A549 (cell line): ENCODE results near the gene SDC3. TPM values are rescaled to one million over a fixed set of nuclear protein-coding genes. Genes with fewer than 3 reads are reported as not detected.

Experiments used
- ATAC-seq, 2 experiments: fragments of 200-7000 bp in 1 of 2; fragments of >200 bp in 1 of 2; cut with Nextera tagmentation in 1 of 2; cut with Tn5 transposase in 1 of 2; 3 replicates each; pipeline versions ENCODE4 v1.8.0 to v1.9.1; 2018 to 2020; ENCODE audit warnings: mild to moderate bottlenecking in 1 of 2, moderate library complexity in 1 of 2
- CTCF ChIA-PET: fragments of 300-600 bp; sonication (Branson Sonifier 250); formaldehyde crosslinking; extraction: SDS; loops from one replicate; lab custom pipeline; 2021; ENCODE audit warnings: antibody characterized with exemption, inconsistent platforms; lab: Yijun Ruan, JAX
- POLR2A ChIA-PET: fragments of 350-600 bp; formaldehyde crosslinking; extraction: SDS; loops from one replicate; lab custom pipeline; 2021; ENCODE audit warnings: antibody characterized with exemption, inconsistent platforms; lab: Yijun Ruan, JAX
- DNase-seq, 2 experiments: peaks; one replicate each; pipeline versions ENCODE4 v3.0.0 to v3.0.0-alpha.2; 2011 to 2016; ENCODE audit warnings: low read depth in 1 of 2, low spot score in 1 of 2
- FAIRE-seq: peaks from 2 replicates; lab custom pipeline; 2011; peaks lifted over from hg19 to GRCh38; lab: Jason Lieb, UNC
- H3K27ac ChIP-seq, 2 experiments: fragments of >200 bp; sonication (Bioruptor Twin); formaldehyde crosslinking; 3 replicates each; pipeline ENCODE4 v1.5.1; 2016 to 2017
- H3K4me1 ChIP-seq: fragments of >200 bp; sonication (Bioruptor Twin); formaldehyde crosslinking; 3 replicates; pipeline ENCODE4 v1.6.1; 2016
- H3K4me2 ChIP-seq: fragments of >200 bp; sonication (Bioruptor Twin); formaldehyde crosslinking; 3 replicates; pipeline ENCODE4 v1.6.1; 2016
- H3K4me3 ChIP-seq: fragments of >200 bp; sonication (Bioruptor Twin); formaldehyde crosslinking; 3 replicates; pipeline ENCODE4 v1.5.1; 2016
- H3K9me3 ChIP-seq: fragments of >200 bp; sonication (Bioruptor Twin); formaldehyde crosslinking; 3 replicates; pipeline ENCODE4 v1.6.1; 2016
- FOSL2 ChIP-seq, 2 experiments: fragments of 450-650 bp in 1 of 2; fragments of >200 bp in 1 of 2; sonication (Bioruptor Twin) in 1 of 2; formaldehyde crosslinking; IDR thresholded peaks; 2 replicates each; pipeline versions ENCODE4 v1.5.0 to v1.6.1; 2016 to 2020; ENCODE audit warnings: mild to moderate bottlenecking in 1 of 2, moderate library complexity in 1 of 2
- HEYL ChIP-seq: fragments of 250-450 bp; sonication (Bioruptor Pico); IDR thresholded peaks from 2 replicates; pipeline ENCODE4 v1.8.0; 2021; ENCODE audit warnings: mild to moderate bottlenecking, moderate library complexity
- HOXB5 ChIP-seq: fragments of 250-450 bp; sonication (Bioruptor Pico); IDR thresholded peaks from 2 replicates; pipeline ENCODE4 v1.5.0; 2020; ENCODE audit warnings: mild to moderate bottlenecking, moderate library complexity
- KDM1A ChIP-seq: fragments of 200-600 bp; sonication (generic); IDR thresholded peaks from 2 replicates; pipeline ENCODE4 v1.6.1; 2016; ENCODE audit warnings: low read depth, mild to moderate bottlenecking
- NPAS2 ChIP-seq: fragments of 250-450 bp; sonication (Bioruptor Pico); IDR thresholded peaks from 2 replicates; pipeline ENCODE4 v1.8.0; 2022; ENCODE audit warnings: mild to moderate bottlenecking, moderate library complexity, borderline replicate concordance
- RFX5 ChIP-seq: fragments of 450-650 bp; IDR thresholded peaks from 2 replicates; pipeline ENCODE4 v1.7.1; 2014; ENCODE audit warnings: antibody characterized with exemption, mild to moderate bottlenecking, moderate library complexity
- SMC3 ChIP-seq: fragments of >200 bp; sonication (Bioruptor Twin); formaldehyde crosslinking; IDR thresholded peaks from 3 replicates; pipeline ENCODE4 v1.6.1; 2018; ENCODE audit warnings: inconsistent platforms
- TP53 ChIP-seq: fragments of 250-450 bp; sonication (Bioruptor Pico); IDR thresholded peaks from 2 replicates; pipeline ENCODE4 v1.5.0; 2021; ENCODE audit warnings: mild to moderate bottlenecking, moderate library complexity
- ZFP36 ChIP-seq: fragments of 450-650 bp; IDR thresholded peaks from 2 replicates; pipeline ENCODE4 v1.6.1; 2014; ENCODE audit warnings: borderline replicate concordance; ENCODE audit not compliant: partially characterized antibody
- ZNF302 ChIP-seq: fragments of 250-450 bp; sonication (Bioruptor Pico); IDR thresholded peaks from 2 replicates; pipeline ENCODE4 v1.9.0; 2021; ENCODE audit warnings: inconsistent platforms, mild to moderate bottlenecking, moderate library complexity
- ZSCAN20 ChIP-seq: fragments of 250-450 bp; sonication (Bioruptor Pico); IDR thresholded peaks from 2 replicates; pipeline ENCODE4 v1.8.0; 2022; ENCODE audit warnings: mild to moderate bottlenecking, moderate library complexity
- WGBS: methylation state at CpG from one replicate; pipeline ENCODE4 v1.1.6; 2017; ENCODE audit errors: missing lambda C conversion rate; 5-methylcytosine and 5-hydroxymethylcytosine counted together
- polyA plus RNA-seq, 4 experiments: library from polyadenylated mRNA; depleted of rRNA in 3 of 4; stranded (reverse); fragments of >200 nt; fragmentation: RNase III in 1 of 4; extraction: RNeasy Plus Mini Kit Qiagen cat#74134 plus additional on column Dnase treatment in 1 of 4; gene quantifications; 2 replicates in 3 of 4; 3 replicates in 1 of 4; pipeline ENCODE4 v1.2.3, GENCODE V29; 2011 to 2017
- TF ChIP-seq, protein P1 (sequence below): fragments of >200 bp; sonication (Bioruptor Twin); formaldehyde crosslinking; IDR thresholded peaks from 3 replicates; pipeline ENCODE4 v1.6.1; 2016
- TF ChIP-seq, protein P2 (sequence below): IDR thresholded peaks from 2 replicates; pipeline ENCODE4 v1.6.1; 2012
- TF ChIP-seq, protein P3 (sequence below): fragments of 200-600 bp; sonication (generic); IDR thresholded peaks from 2 replicates; pipeline ENCODE4 v1.6.1; 2016; ENCODE audit warnings: antibody characterized with exemption, mild to moderate bottlenecking, moderate library complexity

SDC3 gene
- polyA plus RNA-seq, 2 of the 4 experiments (the other 2 are of a cell fraction), result 2.0 to 8.9 TPM

DNA sequence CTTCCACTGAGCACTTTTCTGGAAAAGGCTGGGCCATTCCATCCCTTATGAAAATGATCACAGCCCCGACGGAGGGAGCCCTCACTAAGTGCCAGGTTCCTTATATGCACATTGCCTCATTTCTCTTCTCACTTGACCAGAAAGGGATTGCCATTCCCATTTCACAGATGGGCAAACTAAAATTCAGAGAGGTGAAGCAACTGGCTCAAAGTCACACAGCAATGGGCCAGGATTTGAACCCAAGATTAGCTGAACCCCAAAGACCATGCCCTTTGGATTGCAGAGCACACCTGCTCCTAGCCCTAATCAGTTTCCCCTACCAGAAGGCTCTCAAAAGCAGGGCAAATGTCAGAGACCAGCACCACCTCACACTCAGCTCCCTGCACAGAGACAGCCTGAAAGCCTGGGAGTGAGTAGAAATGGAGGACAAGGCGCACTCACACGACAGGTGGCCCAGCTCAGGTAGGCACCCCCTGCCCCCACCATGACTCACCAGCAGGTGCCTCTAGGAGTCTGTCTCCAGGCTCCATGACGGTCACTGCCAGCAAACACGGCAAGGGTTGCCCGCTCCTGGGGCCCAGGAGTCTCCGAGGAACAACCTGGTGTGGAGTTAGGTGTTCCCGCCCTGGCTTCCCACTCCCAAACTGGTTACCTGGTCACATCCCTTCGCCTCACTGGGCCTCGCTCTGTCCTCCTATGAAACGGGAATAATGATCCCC lies 21.7 kb downstream of the SDC3 start:
- WGBS, result 97% methylated on average over 4 of the region's 12 CpGs
- peak; percentile 30 for TF ChIP-seq ZFP36
- no peak for TF ChIP-seq FOSL2 (IDR thresholded peaks at IDR 0.05)
- TF ChIP-seq FOSL2 (CRISPR knock-in tag; IDR thresholded peaks at IDR 0.05), result no peak
- TF ChIP-seq KDM1A, result peak; percentile 56; the same call in 1 of the 2 replicates
- H3K9me3 ChIP-seq, result no peaks in the 10 kb centered on the region
- FAIRE-seq (no peak), DNase-seq (no peak), ATAC-seq (no peak)
- H3K4me2 ChIP-seq, result no peak overlapping the region
- H3K4me1 ChIP-seq, result peaks cover 15% of the 10 kb centered on the region; the same call in 1 of the 3 replicates
- H3K4me3 ChIP-seq, result no peak overlapping the region
- peak overlapping the region in 1 of 2 experiments; percentile 47; a peak in 1 of 6 replicates for H3K27ac ChIP-seq
- POLR2A ChIA-PET, result no interaction called here
- CTCF ChIA-PET, result interaction anchor here (1.6 to 2.3 kb wide), 2 partner anchors 85 to 104 kb away, joined by 5 to 9 read pairs; no protein-coding TSS in a partner anchor

DNA sequence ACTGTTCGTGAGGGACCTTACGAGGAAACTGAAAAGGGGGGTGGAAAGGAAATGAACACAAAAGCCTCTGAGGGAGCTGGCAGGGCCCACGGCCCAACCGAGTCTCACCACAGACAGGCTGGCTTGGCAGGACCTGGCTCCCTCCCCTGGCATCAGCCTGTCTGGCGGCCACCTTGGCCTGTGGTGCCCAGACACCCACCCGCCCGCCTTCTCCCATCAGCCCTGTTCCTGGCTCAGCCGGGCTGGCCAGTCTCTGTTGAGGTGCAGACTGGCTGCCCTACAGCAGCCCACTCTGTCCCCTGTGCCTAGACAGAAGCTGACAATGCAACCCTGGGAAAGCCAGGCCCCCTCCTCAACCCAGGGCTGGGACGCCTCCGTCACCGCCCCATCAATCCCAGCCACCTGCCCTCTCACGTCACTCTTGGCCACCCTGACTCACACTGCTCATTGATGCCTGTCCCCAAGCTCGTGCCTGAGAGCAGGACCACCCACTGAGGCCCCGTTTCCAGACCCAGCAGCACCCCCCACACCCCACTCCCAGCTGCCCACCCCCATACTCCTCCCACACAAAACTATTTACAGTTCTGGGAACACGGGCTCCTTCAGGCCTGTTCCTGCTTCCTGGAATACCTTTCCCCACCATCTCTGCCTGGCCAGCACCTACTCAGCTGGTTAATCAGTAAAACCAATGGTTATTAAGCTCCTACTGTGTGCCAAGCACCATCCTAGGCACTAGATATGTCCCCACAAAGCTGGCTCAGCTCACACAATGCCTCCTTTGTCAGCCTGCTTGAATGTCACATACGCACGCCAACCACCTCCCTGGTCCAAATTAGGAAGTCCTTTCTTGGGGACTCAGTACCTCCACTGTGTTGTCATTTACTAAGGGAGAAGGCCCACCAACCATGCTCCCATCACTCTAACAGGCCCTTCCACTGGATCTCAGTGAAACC lies 22.7 kb downstream of the SDC3 start:
- ATAC-seq (no peak), FAIRE-seq (no peak), DNase-seq (no peak)
- Histone ChIP-seq H3K4me2 (no peak overlapping the region), H3K9me3 (no peaks in the 10 kb centered on the region), H3K4me1 (peaks cover 15% of the 10 kb centered on the region; the same call in 1 of the 3 replicates), H3K27ac (no peak overlapping the region), H3K4me3 (no peak overlapping the region)
- TF ChIP-seq HEYL (CRISPR knock-in tag) (no peak), ZSCAN20 (no peak), TP53 (no peak), FOSL2 (IDR thresholded peaks at IDR 0.05) (no peak), FOSL2 (CRISPR knock-in tag; IDR thresholded peaks at IDR 0.05) (no peak), ZFP36 (no peak), NPAS2 (CRISPR knock-in tag) (no peak), RFX5 (no peak), SMC3 (no peak), ZNF302 (no peak), HOXB5 (CRISPR knock-in tag) (no peak)
- TF ChIP-seq, protein P1, sequence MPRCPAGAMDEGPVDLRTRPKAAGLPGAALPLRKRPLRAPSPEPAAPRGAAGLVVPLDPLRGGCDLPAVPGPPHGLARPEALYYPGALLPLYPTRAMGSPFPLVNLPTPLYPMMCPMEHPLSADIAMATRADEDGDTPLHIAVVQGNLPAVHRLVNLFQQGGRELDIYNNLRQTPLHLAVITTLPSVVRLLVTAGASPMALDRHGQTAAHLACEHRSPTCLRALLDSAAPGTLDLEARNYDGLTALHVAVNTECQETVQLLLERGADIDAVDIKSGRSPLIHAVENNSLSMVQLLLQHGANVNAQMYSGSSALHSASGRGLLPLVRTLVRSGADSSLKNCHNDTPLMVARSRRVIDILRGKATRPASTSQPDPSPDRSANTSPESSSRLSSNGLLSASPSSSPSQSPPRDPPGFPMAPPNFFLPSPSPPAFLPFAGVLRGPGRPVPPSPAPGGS, result no peak
- TF ChIP-seq, protein P2, sequence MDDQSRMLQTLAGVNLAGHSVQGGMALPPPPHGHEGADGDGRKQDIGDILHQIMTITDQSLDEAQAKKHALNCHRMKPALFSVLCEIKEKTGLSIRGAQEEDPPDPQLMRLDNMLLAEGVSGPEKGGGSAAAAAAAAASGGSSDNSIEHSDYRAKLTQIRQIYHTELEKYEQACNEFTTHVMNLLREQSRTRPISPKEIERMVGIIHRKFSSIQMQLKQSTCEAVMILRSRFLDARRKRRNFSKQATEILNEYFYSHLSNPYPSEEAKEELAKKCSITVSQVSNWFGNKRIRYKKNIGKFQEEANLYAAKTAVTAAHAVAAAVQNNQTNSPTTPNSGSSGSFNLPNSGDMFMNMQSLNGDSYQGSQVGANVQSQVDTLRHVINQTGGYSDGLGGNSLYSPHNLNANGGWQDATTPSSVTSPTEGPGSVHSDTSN, result no peak
- TF ChIP-seq, protein P3, sequence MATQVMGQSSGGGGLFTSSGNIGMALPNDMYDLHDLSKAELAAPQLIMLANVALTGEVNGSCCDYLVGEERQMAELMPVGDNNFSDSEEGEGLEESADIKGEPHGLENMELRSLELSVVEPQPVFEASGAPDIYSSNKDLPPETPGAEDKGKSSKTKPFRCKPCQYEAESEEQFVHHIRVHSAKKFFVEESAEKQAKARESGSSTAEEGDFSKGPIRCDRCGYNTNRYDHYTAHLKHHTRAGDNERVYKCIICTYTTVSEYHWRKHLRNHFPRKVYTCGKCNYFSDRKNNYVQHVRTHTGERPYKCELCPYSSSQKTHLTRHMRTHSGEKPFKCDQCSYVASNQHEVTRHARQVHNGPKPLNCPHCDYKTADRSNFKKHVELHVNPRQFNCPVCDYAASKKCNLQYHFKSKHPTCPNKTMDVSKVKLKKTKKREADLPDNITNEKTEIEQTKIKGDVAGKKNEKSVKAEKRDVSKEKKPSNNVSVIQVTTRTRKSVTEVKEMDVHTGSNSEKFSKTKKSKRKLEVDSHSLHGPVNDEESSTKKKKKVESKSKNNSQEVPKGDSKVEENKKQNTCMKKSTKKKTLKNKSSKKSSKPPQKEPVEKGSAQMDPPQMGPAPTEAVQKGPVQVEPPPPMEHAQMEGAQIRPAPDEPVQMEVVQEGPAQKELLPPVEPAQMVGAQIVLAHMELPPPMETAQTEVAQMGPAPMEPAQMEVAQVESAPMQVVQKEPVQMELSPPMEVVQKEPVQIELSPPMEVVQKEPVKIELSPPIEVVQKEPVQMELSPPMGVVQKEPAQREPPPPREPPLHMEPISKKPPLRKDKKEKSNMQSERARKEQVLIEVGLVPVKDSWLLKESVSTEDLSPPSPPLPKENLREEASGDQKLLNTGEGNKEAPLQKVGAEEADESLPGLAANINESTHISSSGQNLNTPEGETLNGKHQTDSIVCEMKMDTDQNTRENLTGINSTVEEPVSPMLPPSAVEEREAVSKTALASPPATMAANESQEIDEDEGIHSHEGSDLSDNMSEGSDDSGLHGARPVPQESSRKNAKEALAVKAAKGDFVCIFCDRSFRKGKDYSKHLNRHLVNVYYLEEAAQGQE, result no peak
- 80% methylated on average over 15 of the region's 17 CpGs for WGBS
- ChIA-PET CTCF (interaction anchor here (1.5 to 2.3 kb wide), 3 partner anchors 26 to 103 kb away, joined by 5 to 9 read pairs (median 5); no protein-coding TSS in a partner anchor), POLR2A (no interaction called here)
